GM18499 (cell line): ENCODE data around the gene EIF4H.
"Not testable (repeated sequence)": the region's sequence is repeated elsewhere in the genome, so short reads cannot be mapped to it uniquely, and the experiment has no call there.

Experiments
- ATAC-seq: cut with Tn5 transposase; IDR thresholded peaks from one replicate; pipeline ENCODE4 v1.9.1; 2021; ENCODE audit warnings: moderate number of reproducible peaks; ENCODE audit not compliant: insufficient read depth, unreplicated experiment

Gene EIF4H

DNA sequence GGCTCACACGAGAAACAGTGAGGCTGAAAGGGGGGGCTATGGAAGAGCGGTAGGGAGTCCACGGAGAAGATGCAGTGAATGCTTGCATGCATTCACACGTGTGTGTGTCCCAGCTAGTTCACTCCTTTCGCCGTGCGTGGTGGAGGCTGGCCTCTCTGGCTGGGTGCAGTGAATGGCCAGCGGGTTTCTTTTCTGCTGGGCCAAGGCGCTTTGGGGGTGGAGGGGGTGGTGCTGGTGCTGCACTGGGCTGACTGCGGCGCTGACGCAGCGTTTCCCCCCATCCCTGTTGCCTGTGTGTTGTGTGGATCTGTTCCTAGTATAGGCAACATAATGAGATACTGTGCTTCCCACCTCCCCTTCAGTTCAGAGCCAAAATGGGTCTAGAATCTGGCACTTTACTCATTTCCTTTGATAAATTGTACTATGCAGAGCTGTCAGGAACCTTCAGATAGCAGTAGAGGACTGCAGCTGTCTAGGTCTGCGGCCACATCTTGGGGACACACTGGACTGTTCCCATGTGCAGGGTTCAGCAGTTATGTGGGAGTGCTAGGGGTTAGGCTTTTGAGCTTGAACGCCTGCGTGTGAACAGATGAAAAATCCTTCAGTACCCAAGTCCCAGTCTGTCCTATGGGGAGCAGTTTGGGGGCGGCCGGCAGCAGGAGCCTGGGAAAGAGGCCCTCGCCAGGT is 22.0 kb downstream of the EIF4H start:
- not testable (repeated sequence) for ATAC-seq

- ATAC-seq = no peak
These were observed 23.4 kb downstream of the EIF4H start for GRCh38 chr7:74197449-74198124.

GRCh38 chr7:74199551-74200355 is 25.6 kb downstream of the EIF4H start:
- no peak for ATAC-seq

GRCh38 chr7:74202841-74203556 is 28.8 kb downstream of the EIF4H start:
- ATAC-seq = no peak

GRCh38 chr7:74203956-74204618 is 29.9 kb downstream of the EIF4H start:
- ATAC-seq = no peak

- ATAC-seq = not testable (repeated sequence)
These were observed 31.9 kb downstream of the EIF4H start for GRCh38 chr7:74206052-74206451.

- ATAC-seq = no peak
These were observed 32.5 kb downstream of the EIF4H start for GRCh38 chr7:74206589-74207120.

- ATAC-seq = no peak
These were observed 33.4 kb downstream of the EIF4H start for GRCh38 chr7:74207586-74207985.

GRCh38 chr7:74208241-74208640 is 34.1 kb downstream of the EIF4H start:
- not testable (repeated sequence) for ATAC-seq

- ATAC-seq = no peak
These were observed 38.5 kb downstream of the EIF4H start for GRCh38 chr7:74212661-74213060.

DNA sequence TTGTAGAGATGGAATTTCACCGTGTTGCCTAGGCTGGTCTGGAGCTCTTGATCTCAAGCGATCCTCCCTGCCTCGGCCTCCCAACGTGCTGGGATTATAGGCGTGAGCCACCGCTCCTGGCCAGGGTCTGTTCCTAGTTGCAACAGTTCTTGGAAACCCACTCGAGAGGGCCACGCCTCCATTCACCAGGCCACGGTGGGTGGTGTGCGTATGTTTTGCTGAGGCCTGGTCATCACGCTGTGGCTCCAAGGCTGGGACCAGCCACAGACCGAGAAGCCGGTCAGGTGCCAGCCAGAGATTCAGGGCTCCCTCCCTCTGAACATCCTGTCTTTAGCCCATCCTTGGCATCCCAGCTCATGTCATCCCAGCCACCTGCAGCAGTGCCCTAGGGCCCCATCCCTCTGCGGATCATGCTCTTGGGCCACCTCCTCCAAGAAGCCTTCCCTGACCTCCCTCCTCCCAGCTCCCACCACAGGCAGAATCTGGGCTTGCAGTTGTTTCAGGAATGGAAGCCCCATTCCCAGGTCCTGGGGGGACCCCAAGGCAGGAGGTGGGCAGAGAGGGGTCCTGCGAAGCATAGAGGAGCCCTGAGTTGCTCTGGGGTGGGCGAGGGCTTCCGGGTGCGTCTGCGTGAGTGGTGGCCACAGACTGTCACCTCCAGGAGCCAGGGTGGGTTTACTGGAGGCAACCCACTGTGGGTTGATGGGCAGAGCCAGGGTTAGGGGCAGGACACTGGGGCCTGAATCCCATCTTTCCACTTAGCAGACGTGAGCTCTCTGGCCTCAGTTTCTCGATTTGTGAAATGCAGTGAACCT is 40.9 kb downstream of the EIF4H start:
- no peak for ATAC-seq

DNA sequence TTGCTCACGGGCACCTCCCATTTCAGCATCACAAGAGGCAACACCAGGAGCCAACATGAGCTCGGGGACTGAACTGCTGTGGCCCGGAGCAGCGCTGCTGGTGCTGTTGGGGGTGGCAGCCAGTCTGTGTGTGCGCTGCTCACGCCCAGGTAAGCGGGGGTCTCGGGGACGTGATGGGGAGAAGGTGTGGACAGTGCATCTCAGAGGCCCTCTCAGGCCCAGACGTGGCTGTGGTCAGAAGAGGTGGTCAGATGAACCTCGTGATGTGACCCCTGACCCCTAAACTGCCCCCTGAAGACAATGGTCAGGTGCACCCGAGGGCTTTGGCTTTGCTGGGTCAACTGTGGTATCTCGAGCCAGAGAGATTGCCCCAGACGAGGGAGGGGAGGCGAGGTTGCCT is 41.8 kb downstream of the EIF4H start:
- no peak for ATAC-seq

GRCh38 chr7:74216361-74216761 is 42.2 kb downstream of the EIF4H start:
- ATAC-seq = no peak

GRCh38 chr7:74217455-74218342 is 43.5 kb downstream of the EIF4H start:
- no peak for ATAC-seq

- no peak for ATAC-seq
These were observed 44.2 kb downstream of the EIF4H start for GRCh38 chr7:74218343-74218698.

- ATAC-seq = no peak
These were observed 45.3 kb downstream of the EIF4H start for GRCh38 chr7:74219416-74219815.

DNA sequence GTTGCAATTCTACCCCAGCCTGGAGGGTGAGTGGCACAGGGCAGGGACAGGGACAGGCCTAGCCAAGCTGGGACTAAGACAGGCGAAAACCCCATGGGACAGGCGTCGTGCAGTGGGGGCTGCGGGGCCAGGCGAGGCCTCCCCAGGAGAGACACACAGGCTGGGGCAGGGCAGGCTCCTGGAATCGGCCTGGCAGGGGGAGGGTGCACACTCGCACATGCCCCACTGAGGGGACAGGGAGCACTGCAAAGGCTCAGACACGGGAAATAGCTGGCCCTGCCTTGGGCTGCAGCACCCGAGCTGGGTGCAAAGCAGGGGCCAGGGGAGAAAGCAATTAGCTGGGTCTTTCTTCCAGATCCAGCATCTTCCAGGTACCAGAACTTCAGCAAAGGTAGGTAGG is 46.1 kb downstream of the EIF4H start:
- no peak for ATAC-seq

DNA sequence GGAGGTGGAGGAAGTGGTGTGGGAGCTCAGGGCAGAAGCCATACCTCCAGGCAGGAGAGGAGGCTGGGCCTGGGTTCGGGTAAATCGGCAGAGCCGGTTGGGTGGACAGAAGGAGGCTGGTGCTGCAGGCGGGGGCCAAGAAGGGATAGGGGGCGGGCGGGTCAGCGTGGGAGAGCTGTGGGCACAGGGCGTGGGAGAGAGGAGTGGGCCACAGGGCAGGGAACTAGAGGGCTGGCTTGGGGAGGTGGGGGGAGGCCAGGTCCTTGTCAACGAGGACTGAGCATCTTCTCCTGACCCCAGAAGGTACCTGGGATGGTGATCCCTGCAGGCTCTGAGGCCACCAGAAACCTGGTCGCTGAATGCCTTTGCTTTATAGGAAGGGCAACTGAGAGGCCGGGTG is 47.6 kb downstream of the EIF4H start:
- ATAC-seq = no peak
